Measurements from ENCODE around the gene IGSF9.

- TF ChIP-seq CTCF (IDR thresholded peaks at IDR 0.05; ENCODE audit: insufficient read depth, low read length, poor library complexity, severe bottlenecking), result no peak
- no peak for TF ChIP-seq EZH2phosphoT487 (conservative IDR thresholded peaks at IDR 0.05; ENCODE audit: low read length)
Measured at GRCh38 chr1:159902541-159902940, 42.9 kb downstream of the IGSF9 start.

All from SU-DHL-6 (cell line).